Neural progenitor cell (in vitro differentiated cells): ENCODE data around the gene MED14. TPM values are rescaled to one million over a fixed set of nuclear protein-coding genes. Genes with fewer than 3 reads are reported as not detected.

ENCODE experiments used
- DNase-seq: peaks from one replicate; pipeline ENCODE4 v3.0.0-alpha.2; 2016; ENCODE audit warnings: low spot score
- H2AFZ ChIP-seq: fragments of 200-600 bp; sonication (generic); replicated peaks from 2 replicates; pipeline ENCODE4 v1.6.1; 2016; ENCODE audit warnings: antibody characterized with exemption
- H3F3A ChIP-seq: fragments of 200-600 bp; sonication (generic); 2 replicates; pipeline ENCODE4 v1.6.1; 2016; ENCODE audit warnings: antibody characterized with exemption, low read depth
- H3K27ac ChIP-seq: fragments of 200-600 bp; sonication (generic); 2 replicates; pipeline ENCODE4 v1.5.1; 2016; ENCODE audit warnings: mild to moderate bottlenecking
- H3K27me3 ChIP-seq: fragments of 200-600 bp; sonication (generic); 2 replicates; pipeline ENCODE4 v1.6.1; 2016; ENCODE audit warnings: mild to moderate bottlenecking, moderate library complexity
- H3K36me3 ChIP-seq: fragments of 200-600 bp; sonication (generic); 2 replicates; pipeline ENCODE4 v1.5.1; 2016
- H3K4me1 ChIP-seq: fragments of 200-600 bp; sonication (generic); 2 replicates; pipeline ENCODE4 v1.6.1; 2016; ENCODE audit warnings: mixed run types
- H3K4me2 ChIP-seq: fragments of 200-600 bp; sonication (generic); 2 replicates; pipeline ENCODE4 v1.6.1; 2016
- H3K4me3 ChIP-seq: fragments of 200-600 bp; sonication (generic); 2 replicates; pipeline ENCODE4 v1.5.1; 2016
- H3K79me2 ChIP-seq: fragments of 200-600 bp; sonication (generic); 2 replicates; pipeline ENCODE4 v1.6.1; 2016; ENCODE audit warnings: low read depth
- H3K9ac ChIP-seq: fragments of 200-600 bp; sonication (generic); 2 replicates; pipeline ENCODE4 v1.6.1; 2016
- H3K9me3 ChIP-seq: fragments of 200-600 bp; sonication (generic); 2 replicates; pipeline ENCODE4 v1.5.1; 2016; ENCODE audit warnings: low read depth
- H4K20me1 ChIP-seq: fragments of 200-600 bp; sonication (generic); 2 replicates; pipeline ENCODE4 v1.6.1; 2016; ENCODE audit warnings: low read depth
- H3K27ac Mint-ChIP-seq: 3 replicates; pipeline ENCODE4 v1.8.0; 2021; ENCODE audit warnings: mixed read lengths
- H3K27me3 Mint-ChIP-seq: 2 replicates; pipeline ENCODE4 v1.8.0; 2022; ENCODE audit warnings: low read depth, mild to moderate bottlenecking, inconsistent platforms, moderate library complexity, mixed read lengths; ENCODE audit not compliant: insufficient read depth
- H3K36me3 Mint-ChIP-seq: 3 replicates; pipeline ENCODE4 v1.8.0; 2021; ENCODE audit warnings: mixed read lengths
- H3K4me1 Mint-ChIP-seq: 3 replicates; pipeline ENCODE4 v1.8.0; 2021; ENCODE audit warnings: mixed read lengths
- H3K4me3 Mint-ChIP-seq: 3 replicates; pipeline ENCODE4 v1.8.0; 2021; ENCODE audit warnings: mild to moderate bottlenecking, moderate library complexity, mixed read lengths
- H3K9me3 Mint-ChIP-seq: 3 replicates; pipeline ENCODE4 v1.8.0; 2020; ENCODE audit warnings: mixed read lengths
- EZH2 ChIP-seq: fragments of 200-600 bp; sonication (generic); IDR thresholded peaks from 2 replicates; pipeline ENCODE4 v1.6.1; 2017; ENCODE audit warnings: antibody characterized with exemption, mild to moderate bottlenecking, moderate library complexity
- EZH2phosphoT487 ChIP-seq: fragments of 200-600 bp; sonication (generic); IDR thresholded peaks from 2 replicates; pipeline ENCODE4 v1.6.1; 2017; ENCODE audit warnings: antibody characterized with exemption
- total RNA-seq: library from RNA; depleted of rRNA; stranded (reverse); fragments of >200 nt; gene quantifications from 2 replicates; pipeline ENCODE4 v1.2.3, GENCODE V29; 2015; ENCODE audit warnings: low replicate concordance
- TF ChIP-seq, protein P1 (sequence below): fragments of 200-600 bp; sonication (generic); IDR thresholded peaks from 2 replicates; pipeline ENCODE4 v1.5.1; 2017; ENCODE audit warnings: antibody characterized with exemption, mild to moderate bottlenecking

The MED14 gene
- total RNA-seq, 1 donor from 2014 or later, result 56.4 TPM

DNA sequence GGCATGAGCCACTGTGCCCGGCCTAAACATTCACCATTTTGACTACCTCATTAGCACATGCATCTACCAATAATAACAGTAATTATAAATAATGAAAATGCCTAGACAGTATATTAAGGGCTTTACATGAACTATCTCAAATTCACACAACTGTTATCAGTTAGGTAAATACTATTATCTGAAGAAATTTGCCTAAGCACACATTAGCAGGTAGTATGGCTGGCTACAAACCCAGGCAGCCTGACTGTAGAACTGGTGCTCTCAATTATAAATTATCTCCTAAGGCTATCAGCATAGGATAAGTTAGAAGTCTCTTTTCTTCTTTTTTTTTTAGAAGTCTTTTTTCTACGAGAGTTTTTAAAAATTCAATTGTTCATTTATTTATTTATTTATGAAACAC lies 73.9 kb downstream of the MED14 start:
- Histone ChIP-seq H4K20me1 (no peaks in the 10 kb centered on the region), H2AFZ (no peak overlapping the region), H3K36me3 (no peaks in the 10 kb centered on the region), H3K4me2 (no peak overlapping the region), H3K27ac (no peak overlapping the region), H3K27me3 (no peaks in the 10 kb centered on the region), H3K9ac (no peak overlapping the region), H3F3A (no peaks in the 10 kb centered on the region), H3K79me2 (no peaks in the 10 kb centered on the region), H3K4me1 (no peaks in the 10 kb centered on the region), H3K9me3 (no peaks in the 10 kb centered on the region), H3K4me3 (no peak overlapping the region)
- Mint-ChIP-seq H3K9me3 (no peaks in the 10 kb centered on the region), H3K27ac (no peak overlapping the region), H3K4me3 (no peak overlapping the region), H3K4me1 (no peaks in the 10 kb centered on the region), H3K36me3 (peaks cover 9% of the 10 kb centered on the region), H3K27me3 (peaks cover 3% of the 10 kb centered on the region)
- DNase-seq, result no peak
- TF ChIP-seq, protein P1, sequence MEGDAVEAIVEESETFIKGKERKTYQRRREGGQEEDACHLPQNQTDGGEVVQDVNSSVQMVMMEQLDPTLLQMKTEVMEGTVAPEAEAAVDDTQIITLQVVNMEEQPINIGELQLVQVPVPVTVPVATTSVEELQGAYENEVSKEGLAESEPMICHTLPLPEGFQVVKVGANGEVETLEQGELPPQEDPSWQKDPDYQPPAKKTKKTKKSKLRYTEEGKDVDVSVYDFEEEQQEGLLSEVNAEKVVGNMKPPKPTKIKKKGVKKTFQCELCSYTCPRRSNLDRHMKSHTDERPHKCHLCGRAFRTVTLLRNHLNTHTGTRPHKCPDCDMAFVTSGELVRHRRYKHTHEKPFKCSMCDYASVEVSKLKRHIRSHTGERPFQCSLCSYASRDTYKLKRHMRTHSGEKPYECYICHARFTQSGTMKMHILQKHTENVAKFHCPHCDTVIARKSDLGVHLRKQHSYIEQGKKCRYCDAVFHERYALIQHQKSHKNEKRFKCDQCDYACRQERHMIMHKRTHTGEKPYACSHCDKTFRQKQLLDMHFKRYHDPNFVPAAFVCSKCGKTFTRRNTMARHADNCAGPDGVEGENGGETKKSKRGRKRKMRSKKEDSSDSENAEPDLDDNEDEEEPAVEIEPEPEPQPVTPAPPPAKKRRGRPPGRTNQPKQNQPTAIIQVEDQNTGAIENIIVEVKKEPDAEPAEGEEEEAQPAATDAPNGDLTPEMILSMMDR, result no peak
- TF ChIP-seq EZH2phosphoT487 (no peak), EZH2 (no peak)

GRCh38 chrX:40660381-40660780 lies 75.0 kb downstream of the MED14 start:
- H4K20me1 ChIP-seq, result no peaks in the 10 kb centered on the region
- H3K79me2 ChIP-seq, result no peaks in the 10 kb centered on the region
- no peak overlapping the region for H3K9ac ChIP-seq
- H3K4me1 ChIP-seq, result no peaks in the 10 kb centered on the region
- Mint-ChIP-seq H3K4me1 (no peaks in the 10 kb centered on the region), H3K27ac (no peak overlapping the region), H3K9me3 (no peaks in the 10 kb centered on the region), H3K27me3 (peaks cover 2% of the 10 kb centered on the region), H3K36me3 (peaks cover 5% of the 10 kb centered on the region), H3K4me3 (no peak overlapping the region)
- DNase-seq, result no peak
- H3K4me2 ChIP-seq, result no peak overlapping the region
- no peaks in the 10 kb centered on the region for H3F3A ChIP-seq
- H3K36me3 ChIP-seq, result no peaks in the 10 kb centered on the region
- H2AFZ ChIP-seq, result no peak overlapping the region
- H3K27ac ChIP-seq, result no peak overlapping the region
- no peaks in the 10 kb centered on the region for H3K9me3 ChIP-seq
- TF ChIP-seq EZH2 (no peak), EZH2phosphoT487 (no peak)
- TF ChIP-seq, protein P1, result no peak
- H3K27me3 ChIP-seq, result no peaks in the 10 kb centered on the region
- H3K4me3 ChIP-seq, result no peak overlapping the region

DNA sequence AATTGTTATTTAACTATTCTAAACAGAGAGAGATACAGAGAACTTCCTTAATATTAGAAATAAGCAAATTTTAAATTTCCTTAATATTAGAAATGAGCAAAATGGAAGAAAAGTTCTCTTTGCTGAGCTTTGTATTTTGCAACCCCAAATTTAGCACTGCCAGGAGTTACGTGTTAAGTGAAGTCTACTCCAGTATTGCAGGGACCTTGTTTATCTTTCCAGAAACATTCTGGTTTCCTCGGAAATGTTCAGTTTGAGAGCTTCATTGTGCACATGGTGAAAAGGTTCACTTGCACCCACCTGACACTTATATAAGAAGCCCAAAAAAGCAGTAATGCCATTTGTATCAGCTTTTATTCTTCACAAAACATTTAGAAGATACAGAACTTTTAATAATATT lies 81.8 kb downstream of the MED14 start:
- no peaks in the 10 kb centered on the region for H3K9me3 ChIP-seq
- H4K20me1 ChIP-seq, result no peaks in the 10 kb centered on the region
- H3K9ac ChIP-seq, result no peak overlapping the region
- no peaks in the 10 kb centered on the region for H3K79me2 ChIP-seq
- DNase-seq, result no peak
- no peak overlapping the region for H3K4me3 Mint-ChIP-seq
- H3K27ac Mint-ChIP-seq, result no peak overlapping the region
- no peaks in the 10 kb centered on the region for H3K9me3 Mint-ChIP-seq
- peaks cover 2% of the 10 kb centered on the region for H3K27me3 Mint-ChIP-seq
- TF ChIP-seq, protein P1, result no peak
- no peak for TF ChIP-seq EZH2
- TF ChIP-seq EZH2phosphoT487, result no peak
- no peaks in the 10 kb centered on the region for H3K4me1 ChIP-seq
- H3K4me3 ChIP-seq, result no peak overlapping the region
- peaks cover 2% of the 10 kb centered on the region for H3K36me3 Mint-ChIP-seq
- no peak overlapping the region for H3K27ac ChIP-seq
- no peak overlapping the region for H3K4me2 ChIP-seq
- no peaks in the 10 kb centered on the region for H3K36me3 ChIP-seq
- H3K4me1 Mint-ChIP-seq, result no peaks in the 10 kb centered on the region
- H2AFZ ChIP-seq, result no peak overlapping the region
- peaks cover 14% of the 10 kb centered on the region for H3F3A ChIP-seq
- no peaks in the 10 kb centered on the region for H3K27me3 ChIP-seq
